WTC11 (cell line): ENCODE data around the gene C3orf33. TPM values are rescaled to one million over a fixed set of nuclear protein-coding genes. Genes with fewer than 3 reads are reported as not detected.

Source experiments
- ATAC-seq: fragments of 200-7000 bp; cut with Tn5 transposase; 2 replicates; pipeline ENCODE4 v1.10.0; 2021; ENCODE audit warnings: mild to moderate bottlenecking, moderate library complexity
- CTCF ChIA-PET: fragments of 300-600 bp; sonication (Branson Sonifier 250); formaldehyde crosslinking; loops from one replicate; lab custom pipeline; 2021; ENCODE audit warnings: antibody characterized with exemption; lab: Charles Lee
- POLR2A ChIA-PET: fragments of 350-600 bp; sonication (Branson Sonifier 250); formaldehyde crosslinking; loops from one replicate; lab custom pipeline; 2021; ENCODE audit warnings: antibody characterized with exemption; lab: Charles Lee
- DNase-seq: peaks from one replicate; pipeline ENCODE4 v3.0.0; 2021; ENCODE audit warnings: low spot score
- H3K27ac Mint-ChIP-seq: 2 replicates; pipeline ENCODE4 v1.8.0; 2021; ENCODE audit warnings: mixed read lengths
- H3K27me3 Mint-ChIP-seq: 2 replicates; pipeline ENCODE4 v1.8.0; 2021; ENCODE audit warnings: low read depth, mild to moderate bottlenecking, moderate library complexity, mixed read lengths
- H3K36me3 Mint-ChIP-seq: 2 replicates; pipeline ENCODE4 v1.8.0; 2021; ENCODE audit warnings: mixed read lengths
- H3K4me1 Mint-ChIP-seq: 2 replicates; pipeline ENCODE4 v1.8.0; 2022; ENCODE audit warnings: mixed read lengths
- H3K4me3 Mint-ChIP-seq: 2 replicates; pipeline ENCODE4 v1.8.0; 2021; ENCODE audit warnings: mild to moderate bottlenecking, moderate library complexity, mixed read lengths
- H3K9me3 Mint-ChIP-seq: 2 replicates; pipeline ENCODE4 v1.8.0; 2021; ENCODE audit warnings: mixed read lengths
- ESRRA ChIP-seq: sonication (generic); formaldehyde crosslinking; IDR thresholded peaks from 2 replicates; pipeline ENCODE4 v1.8.1; 2022; ENCODE audit warnings: mild to moderate bottlenecking, missing genetic modification reagents, borderline replicate concordance
- GABPB1 ChIP-seq: sonication (generic); formaldehyde crosslinking; IDR thresholded peaks from 2 replicates; pipeline ENCODE4 v1.8.1; 2023; ENCODE audit warnings: mild to moderate bottlenecking, missing genetic modification reagents
- GTF2I ChIP-seq: fragments of 250-450 bp; sonication (Bioruptor Pico); conservative IDR thresholded peaks from 2 replicates; pipeline ENCODE4 v1.4.0; 2021; ENCODE audit warnings: mild to moderate bottlenecking
- IRF2 ChIP-seq: sonication (generic); formaldehyde crosslinking; IDR thresholded peaks from 2 replicates; pipeline ENCODE4 v1.8.0; 2022; ENCODE audit warnings: low read depth, missing genetic modification reagents, borderline replicate concordance
- KAT7 ChIP-seq: sonication (generic); formaldehyde crosslinking; IDR thresholded peaks from 2 replicates; pipeline ENCODE4 v1.8.1; 2023; ENCODE audit warnings: missing genetic modification reagents, mild to moderate bottlenecking, borderline replicate concordance
- NFATC4 ChIP-seq: fragments of 250-450 bp; sonication (Bioruptor Pico); IDR thresholded peaks from 2 replicates; pipeline ENCODE4 v1.9.0; 2021; ENCODE audit warnings: mild to moderate bottlenecking
- NFYB ChIP-seq: sonication (generic); formaldehyde crosslinking; conservative IDR thresholded peaks from 2 replicates; pipeline ENCODE4 v1.8.0; 2022; ENCODE audit warnings: low read depth, missing genetic modification reagents
- TEAD4 ChIP-seq: sonication (generic); formaldehyde crosslinking; IDR thresholded peaks from 2 replicates; pipeline ENCODE4 v1.8.0; 2022; ENCODE audit warnings: mild to moderate bottlenecking, missing genetic modification reagents
- total RNA-seq: library from RNA; stranded (reverse); gene quantifications from 3 replicates; pipeline ENCODE4 v1.2.3, GENCODE V29; 2021
- TF ChIP-seq, protein P1 (sequence below): sonication (generic); formaldehyde crosslinking; IDR thresholded peaks from 2 replicates; pipeline ENCODE4 v1.8.1; 2023; ENCODE audit warnings: mild to moderate bottlenecking, missing genetic modification reagents, borderline replicate concordance
- TF ChIP-seq, protein P2 (sequence below): fragments of 250-450 bp; sonication (Bioruptor Pico); IDR thresholded peaks from 2 replicates; pipeline ENCODE4 v1.9.0; 2021; ENCODE audit warnings: mild to moderate bottlenecking, borderline replicate concordance
- TF ChIP-seq, protein P3 (sequence below): sonication (generic); formaldehyde crosslinking; IDR thresholded peaks from 2 replicates; pipeline ENCODE4 v1.8.0; 2022; ENCODE audit warnings: mild to moderate bottlenecking, missing genetic modification reagents
- TF ChIP-seq, protein P4 (sequence below): sonication (generic); formaldehyde crosslinking; IDR thresholded peaks from 2 replicates; pipeline ENCODE4 v1.8.1; 2023; ENCODE audit warnings: mild to moderate bottlenecking, missing genetic modification reagents
- TF ChIP-seq, protein P5 (sequence below): sonication (generic); formaldehyde crosslinking; IDR thresholded peaks from 2 replicates; pipeline ENCODE4 v1.8.0; 2022; ENCODE audit warnings: mild to moderate bottlenecking, missing genetic modification reagents
- TF ChIP-seq, protein P6 (sequence below): sonication (generic); formaldehyde crosslinking; IDR thresholded peaks from 2 replicates; pipeline ENCODE4 v1.8.1; 2023; ENCODE audit warnings: mild to moderate bottlenecking, moderate library complexity, missing genetic modification reagents
- TF ChIP-seq, protein P7 (sequence below): sonication (generic); formaldehyde crosslinking; IDR thresholded peaks from 2 replicates; pipeline ENCODE4 v1.8.1; 2023; ENCODE audit warnings: mild to moderate bottlenecking, missing genetic modification reagents, moderate library complexity
- TF ChIP-seq, protein P8 (sequence below): sonication (generic); formaldehyde crosslinking; IDR thresholded peaks from 2 replicates; pipeline ENCODE4 v1.8.1; 2022; ENCODE audit warnings: mild to moderate bottlenecking, moderate library complexity, missing genetic modification reagents

Gene C3orf33
- total RNA-seq, 1 experiment from 2014 or later = 2.8 TPM

DNA sequence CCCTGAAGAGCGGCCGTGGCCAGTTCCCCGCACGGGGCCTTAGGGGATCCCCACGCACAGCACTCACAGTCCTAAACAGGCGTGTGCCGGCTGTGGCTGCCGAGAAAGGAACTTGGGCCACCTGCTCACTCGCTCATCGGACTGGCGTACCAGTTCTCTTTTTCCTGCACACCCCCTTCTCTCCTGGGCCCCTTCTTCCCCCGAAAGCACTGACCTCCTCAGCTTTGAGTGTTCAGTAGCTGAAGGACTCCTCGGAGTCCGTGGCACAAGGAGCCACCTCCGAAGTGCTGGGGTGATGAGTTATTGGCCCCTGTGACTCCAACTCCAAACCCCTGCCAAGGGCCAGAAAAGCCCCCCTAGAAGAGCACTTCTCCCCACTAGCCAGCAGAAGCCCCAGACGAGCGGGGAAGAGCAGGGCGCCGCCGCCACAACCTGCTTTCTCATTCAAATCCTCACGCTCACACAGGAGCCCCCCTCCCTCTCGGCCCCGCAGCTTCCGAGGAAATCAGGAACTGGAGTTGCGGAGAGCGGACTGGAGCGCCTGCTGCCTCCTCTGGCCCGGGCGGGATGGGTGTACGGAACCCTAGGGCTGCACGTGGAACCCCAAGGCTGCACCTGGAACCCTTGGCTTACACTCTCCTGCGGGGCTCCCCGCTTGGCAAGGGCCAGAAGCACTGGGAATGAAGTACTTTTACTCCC lies 61.3 kb downstream of the C3orf33 start, which contains the start of gene PLCH1 (continued):
- TF ChIP-seq, protein P1, sequence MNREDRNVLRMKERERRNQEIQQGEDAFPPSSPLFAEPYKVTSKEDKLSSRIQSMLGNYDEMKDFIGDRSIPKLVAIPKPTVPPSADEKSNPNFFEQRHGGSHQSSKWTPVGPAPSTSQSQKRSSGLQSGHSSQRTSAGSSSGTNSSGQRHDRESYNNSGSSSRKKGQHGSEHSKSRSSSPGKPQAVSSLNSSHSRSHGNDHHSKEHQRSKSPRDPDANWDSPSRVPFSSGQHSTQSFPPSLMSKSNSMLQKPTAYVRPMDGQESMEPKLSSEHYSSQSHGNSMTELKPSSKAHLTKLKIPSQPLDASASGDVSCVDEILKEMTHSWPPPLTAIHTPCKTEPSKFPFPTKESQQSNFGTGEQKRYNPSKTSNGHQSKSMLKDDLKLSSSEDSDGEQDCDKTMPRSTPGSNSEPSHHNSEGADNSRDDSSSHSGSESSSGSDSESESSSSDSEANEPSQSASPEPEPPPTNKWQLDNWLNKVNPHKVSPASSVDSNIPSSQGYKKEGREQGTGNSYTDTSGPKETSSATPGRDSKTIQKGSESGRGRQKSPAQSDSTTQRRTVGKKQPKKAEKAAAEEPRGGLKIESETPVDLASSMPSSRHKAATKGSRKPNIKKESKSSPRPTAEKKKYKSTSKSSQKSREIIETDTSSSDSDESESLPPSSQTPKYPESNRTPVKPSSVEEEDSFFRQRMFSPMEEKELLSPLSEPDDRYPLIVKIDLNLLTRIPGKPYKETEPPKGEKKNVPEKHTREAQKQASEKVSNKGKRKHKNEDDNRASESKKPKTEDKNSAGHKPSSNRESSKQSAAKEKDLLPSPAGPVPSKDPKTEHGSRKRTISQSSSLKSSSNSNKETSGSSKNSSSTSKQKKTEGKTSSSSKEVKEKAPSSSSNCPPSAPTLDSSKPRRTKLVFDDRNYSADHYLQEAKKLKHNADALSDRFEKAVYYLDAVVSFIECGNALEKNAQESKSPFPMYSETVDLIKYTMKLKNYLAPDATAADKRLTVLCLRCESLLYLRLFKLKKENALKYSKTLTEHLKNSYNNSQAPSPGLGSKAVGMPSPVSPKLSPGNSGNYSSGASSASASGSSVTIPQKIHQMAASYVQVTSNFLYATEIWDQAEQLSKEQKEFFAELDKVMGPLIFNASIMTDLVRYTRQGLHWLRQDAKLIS (CRISPR knock-in tag) = 0 out of 2 replicates have a peak, but pooled peaks have one; percentile 23
- TF ChIP-seq NFYB (CRISPR knock-in tag) = no peak
- TF ChIP-seq, protein P2, sequence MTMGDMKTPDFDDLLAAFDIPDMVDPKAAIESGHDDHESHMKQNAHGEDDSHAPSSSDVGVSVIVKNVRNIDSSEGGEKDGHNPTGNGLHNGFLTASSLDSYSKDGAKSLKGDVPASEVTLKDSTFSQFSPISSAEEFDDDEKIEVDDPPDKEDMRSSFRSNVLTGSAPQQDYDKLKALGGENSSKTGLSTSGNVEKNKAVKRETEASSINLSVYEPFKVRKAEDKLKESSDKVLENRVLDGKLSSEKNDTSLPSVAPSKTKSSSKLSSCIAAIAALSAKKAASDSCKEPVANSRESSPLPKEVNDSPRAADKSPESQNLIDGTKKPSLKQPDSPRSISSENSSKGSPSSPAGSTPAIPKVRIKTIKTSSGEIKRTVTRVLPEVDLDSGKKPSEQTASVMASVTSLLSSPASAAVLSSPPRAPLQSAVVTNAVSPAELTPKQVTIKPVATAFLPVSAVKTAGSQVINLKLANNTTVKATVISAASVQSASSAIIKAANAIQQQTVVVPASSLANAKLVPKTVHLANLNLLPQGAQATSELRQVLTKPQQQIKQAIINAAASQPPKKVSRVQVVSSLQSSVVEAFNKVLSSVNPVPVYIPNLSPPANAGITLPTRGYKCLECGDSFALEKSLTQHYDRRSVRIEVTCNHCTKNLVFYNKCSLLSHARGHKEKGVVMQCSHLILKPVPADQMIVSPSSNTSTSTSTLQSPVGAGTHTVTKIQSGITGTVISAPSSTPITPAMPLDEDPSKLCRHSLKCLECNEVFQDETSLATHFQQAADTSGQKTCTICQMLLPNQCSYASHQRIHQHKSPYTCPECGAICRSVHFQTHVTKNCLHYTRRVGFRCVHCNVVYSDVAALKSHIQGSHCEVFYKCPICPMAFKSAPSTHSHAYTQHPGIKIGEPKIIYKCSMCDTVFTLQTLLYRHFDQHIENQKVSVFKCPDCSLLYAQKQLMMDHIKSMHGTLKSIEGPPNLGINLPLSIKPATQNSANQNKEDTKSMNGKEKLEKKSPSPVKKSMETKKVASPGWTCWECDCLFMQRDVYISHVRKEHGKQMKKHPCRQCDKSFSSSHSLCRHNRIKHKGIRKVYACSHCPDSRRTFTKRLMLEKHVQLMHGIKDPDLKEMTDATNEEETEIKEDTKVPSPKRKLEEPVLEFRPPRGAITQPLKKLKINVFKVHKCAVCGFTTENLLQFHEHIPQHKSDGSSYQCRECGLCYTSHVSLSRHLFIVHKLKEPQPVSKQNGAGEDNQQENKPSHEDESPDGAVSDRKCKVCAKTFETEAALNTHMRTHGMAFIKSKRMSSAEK = peak; percentile 81; the same call in 1 of the 2 replicates
- TF ChIP-seq, protein P3, sequence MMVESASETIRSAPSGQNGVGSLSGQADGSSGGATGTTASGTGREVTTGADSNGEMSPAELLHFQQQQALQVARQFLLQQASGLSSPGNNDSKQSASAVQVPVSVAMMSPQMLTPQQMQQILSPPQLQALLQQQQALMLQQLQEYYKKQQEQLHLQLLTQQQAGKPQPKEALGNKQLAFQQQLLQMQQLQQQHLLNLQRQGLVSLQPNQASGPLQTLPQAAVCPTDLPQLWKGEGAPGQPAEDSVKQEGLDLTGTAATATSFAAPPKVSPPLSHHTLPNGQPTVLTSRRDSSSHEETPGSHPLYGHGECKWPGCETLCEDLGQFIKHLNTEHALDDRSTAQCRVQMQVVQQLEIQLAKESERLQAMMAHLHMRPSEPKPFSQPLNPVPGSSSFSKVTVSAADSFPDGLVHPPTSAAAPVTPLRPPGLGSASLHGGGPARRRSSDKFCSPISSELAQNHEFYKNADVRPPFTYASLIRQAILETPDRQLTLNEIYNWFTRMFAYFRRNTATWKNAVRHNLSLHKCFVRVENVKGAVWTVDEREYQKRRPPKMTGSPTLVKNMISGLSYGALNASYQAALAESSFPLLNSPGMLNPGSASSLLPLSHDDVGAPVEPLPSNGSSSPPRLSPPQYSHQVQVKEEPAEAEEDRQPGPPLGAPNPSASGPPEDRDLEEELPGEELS (CRISPR knock-in tag) = peak; percentile 47; the same call in 1 of the 2 replicates

DNA sequence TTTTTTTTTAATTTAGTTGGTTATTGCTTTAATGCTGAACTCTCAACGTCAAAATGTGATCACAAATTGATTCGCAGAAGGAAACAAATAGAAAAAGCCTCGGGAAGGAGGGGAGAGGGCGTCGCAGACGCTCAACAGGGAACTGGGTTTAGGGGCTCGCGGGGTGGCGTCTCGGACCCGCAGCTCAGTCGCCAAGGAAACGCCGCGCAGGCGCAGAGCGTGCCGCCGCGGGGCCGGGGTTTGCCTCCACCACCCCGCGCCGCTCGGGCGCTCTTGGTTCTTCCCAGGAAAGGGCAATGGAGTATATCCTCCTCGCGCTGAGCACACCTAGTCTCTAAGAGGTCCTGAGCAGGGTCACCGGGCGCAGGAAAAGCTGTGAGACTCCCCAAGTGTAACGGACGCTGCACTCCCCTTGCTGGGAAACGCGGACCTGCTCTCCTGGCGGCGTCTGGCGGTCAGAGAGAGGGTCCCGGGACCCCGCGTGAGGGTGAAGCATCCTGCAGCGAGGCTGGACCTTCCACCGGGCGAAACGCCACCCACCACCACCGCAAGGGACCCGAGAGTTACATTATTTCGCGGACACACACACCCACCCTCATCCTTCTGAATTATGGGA lies 62.0 kb downstream of the C3orf33 start:
- ChIA-PET CTCF (interaction anchor here (0.6 to 1.0 kb wide), 5 partner anchors 42 to 361 kb away, joined by 3 to 7 read pairs (median 4); partner anchors contain the start of gene C3orf33), POLR2A (interaction anchor here (0.8 to 0.9 kb wide), 2 partner anchors 62 to 1600 kb away, joined by 3 read pairs; partner anchors contain the start of gene C3orf33)
- Mint-ChIP-seq H3K27ac (peak overlapping the region; percentile 90), H3K4me1 (peaks cover 56% of the 10 kb centered on the region), H3K36me3 (no peaks in the 10 kb centered on the region), H3K4me3 (peak overlapping the region; percentile 98), H3K27me3 (no peaks in the 10 kb centered on the region), H3K9me3 (no peaks in the 10 kb centered on the region)
- peak; percentile 49 for ATAC-seq
- DNase-seq = peak; percentile 87
- TF ChIP-seq IRF2 (CRISPR knock-in tag) (no peak), NFATC4 (no peak), TEAD4 (no peak), GABPB1 (no peak), ESRRA (CRISPR knock-in tag) (no peak), GTF2I (CRISPR knock-in tag) (no peak), KAT7 (CRISPR knock-in tag) (0 out of 2 replicates have a peak, but pooled peaks have one; percentile 17), NFYB (CRISPR knock-in tag) (no peak)
- TF ChIP-seq, protein P4, sequence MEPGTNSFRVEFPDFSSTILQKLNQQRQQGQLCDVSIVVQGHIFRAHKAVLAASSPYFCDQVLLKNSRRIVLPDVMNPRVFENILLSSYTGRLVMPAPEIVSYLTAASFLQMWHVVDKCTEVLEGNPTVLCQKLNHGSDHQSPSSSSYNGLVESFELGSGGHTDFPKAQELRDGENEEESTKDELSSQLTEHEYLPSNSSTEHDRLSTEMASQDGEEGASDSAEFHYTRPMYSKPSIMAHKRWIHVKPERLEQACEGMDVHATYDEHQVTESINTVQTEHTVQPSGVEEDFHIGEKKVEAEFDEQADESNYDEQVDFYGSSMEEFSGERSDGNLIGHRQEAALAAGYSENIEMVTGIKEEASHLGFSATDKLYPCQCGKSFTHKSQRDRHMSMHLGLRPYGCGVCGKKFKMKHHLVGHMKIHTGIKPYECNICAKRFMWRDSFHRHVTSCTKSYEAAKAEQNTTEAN (CRISPR knock-in tag) = no peak
- TF ChIP-seq, protein P5, sequence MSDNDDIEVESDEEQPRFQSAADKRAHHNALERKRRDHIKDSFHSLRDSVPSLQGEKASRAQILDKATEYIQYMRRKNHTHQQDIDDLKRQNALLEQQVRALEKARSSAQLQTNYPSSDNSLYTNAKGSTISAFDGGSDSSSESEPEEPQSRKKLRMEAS = peak; percentile 24; the same call in 1 of the 2 replicates
- TF ChIP-seq, protein P6, sequence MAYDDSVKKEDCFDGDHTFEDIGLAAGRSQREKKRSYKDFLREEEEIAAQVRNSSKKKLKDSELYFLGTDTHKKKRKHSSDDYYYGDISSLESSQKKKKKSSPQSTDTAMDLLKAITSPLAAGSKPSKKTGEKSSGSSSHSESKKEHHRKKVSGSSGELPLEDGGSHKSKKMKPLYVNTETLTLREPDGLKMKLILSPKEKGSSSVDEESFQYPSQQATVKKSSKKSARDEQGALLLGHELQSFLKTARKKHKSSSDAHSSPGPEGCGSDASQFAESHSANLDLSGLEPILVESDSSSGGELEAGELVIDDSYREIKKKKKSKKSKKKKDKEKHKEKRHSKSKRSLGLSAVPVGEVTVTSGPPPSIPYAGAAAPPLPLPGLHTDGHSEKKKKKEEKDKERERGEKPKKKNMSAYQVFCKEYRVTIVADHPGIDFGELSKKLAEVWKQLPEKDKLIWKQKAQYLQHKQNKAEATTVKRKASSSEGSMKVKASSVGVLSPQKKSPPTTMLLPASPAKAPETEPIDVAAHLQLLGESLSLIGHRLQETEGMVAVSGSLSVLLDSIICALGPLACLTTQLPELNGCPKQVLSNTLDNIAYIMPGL = peak; percentile 61; the same call in 1 of the 2 replicates
- TF ChIP-seq, protein P7, sequence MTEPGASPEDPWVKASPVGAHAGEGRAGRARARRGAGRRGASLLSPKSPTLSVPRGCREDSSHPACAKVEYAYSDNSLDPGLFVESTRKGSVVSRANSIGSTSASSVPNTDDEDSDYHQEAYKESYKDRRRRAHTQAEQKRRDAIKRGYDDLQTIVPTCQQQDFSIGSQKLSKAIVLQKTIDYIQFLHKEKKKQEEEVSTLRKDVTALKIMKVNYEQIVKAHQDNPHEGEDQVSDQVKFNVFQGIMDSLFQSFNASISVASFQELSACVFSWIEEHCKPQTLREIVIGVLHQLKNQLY (CRISPR knock-in tag) = no peak
- TF ChIP-seq, protein P8, sequence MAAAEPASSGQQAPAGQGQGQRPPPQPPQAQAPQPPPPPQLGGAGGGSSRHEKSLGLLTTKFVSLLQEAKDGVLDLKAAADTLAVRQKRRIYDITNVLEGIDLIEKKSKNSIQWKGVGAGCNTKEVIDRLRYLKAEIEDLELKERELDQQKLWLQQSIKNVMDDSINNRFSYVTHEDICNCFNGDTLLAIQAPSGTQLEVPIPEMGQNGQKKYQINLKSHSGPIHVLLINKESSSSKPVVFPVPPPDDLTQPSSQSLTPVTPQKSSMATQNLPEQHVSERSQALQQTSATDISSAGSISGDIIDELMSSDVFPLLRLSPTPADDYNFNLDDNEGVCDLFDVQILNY (CRISPR knock-in tag) = no peak
